Mucosa of rectum (tissue), 2 donors: ENCODE measurements around the gene KIF21B.

Experiments used
- H3K27ac ChIP-seq, 2 donors: one replicate each; pipeline ENCODE4 v1.7.0; 2013; ENCODE audit warnings: inconsistent platforms in 2 of 2, low read depth in 2 of 2, low read length in 2 of 2
- H3K27me3 ChIP-seq, 2 donors: one replicate each; pipeline ENCODE4 v1.7.0; 2013; ENCODE audit warnings: low read length in 2 of 2; ENCODE audit not compliant: control insufficient read depth in 2 of 2, insufficient read depth in 2 of 2
- H3K36me3 ChIP-seq, 2 donors: one replicate each; pipeline ENCODE4 v1.7.0; 2013; ENCODE audit warnings: low read length in 2 of 2; ENCODE audit not compliant: control insufficient read depth in 2 of 2, insufficient read depth in 2 of 2
- H3K4me1 ChIP-seq, 2 donors: one replicate each; pipeline ENCODE4 v1.7.0; 2013; ENCODE audit warnings: low read length in 2 of 2, mild to moderate bottlenecking in 1 of 2; ENCODE audit not compliant: control insufficient read depth in 2 of 2, insufficient read depth in 2 of 2
- H3K4me3 ChIP-seq, 2 donors: one replicate each; pipeline ENCODE4 v1.7.0; 2013; ENCODE audit warnings: low read length in 2 of 2
- H3K9ac ChIP-seq, 2 donors: one replicate each; pipeline ENCODE4 v1.7.0; 2013; ENCODE audit warnings: low read length in 2 of 2, low read depth in 1 of 2, mild to moderate bottlenecking in 1 of 2
- H3K9me3 ChIP-seq, 2 donors: one replicate each; pipeline ENCODE4 v1.7.0; 2013; ENCODE audit warnings: low read length in 2 of 2; ENCODE audit not compliant: control insufficient read depth in 2 of 2
- donor health status: healthy.
- donor health status: Normal muscosa, but diverticular disease.

The KIF21B gene

DNA sequence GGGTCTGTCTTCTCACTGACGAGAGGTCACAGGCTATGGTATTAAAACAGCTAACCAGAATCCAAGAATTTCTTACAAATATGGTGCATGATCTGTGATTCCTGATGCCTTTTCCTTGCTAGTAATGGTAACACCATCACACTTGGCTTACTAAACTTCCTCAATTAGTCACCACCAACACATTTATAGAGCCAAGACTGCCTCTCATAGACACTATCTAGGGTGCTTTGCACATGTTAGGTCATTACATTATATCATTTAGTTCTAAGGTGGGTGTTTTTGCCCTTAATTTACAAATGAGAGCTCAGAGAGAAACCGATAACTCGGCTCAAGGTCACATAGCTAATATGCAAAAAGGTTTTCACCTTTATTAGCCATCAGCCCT lies 8.7 kb downstream of the KIF21B start:
- H3K4me1 ChIP-seq = peaks cover 22 to 28% of the 10 kb centered on the region in 2 donors
- H3K36me3 ChIP-seq = no peaks in the 10 kb centered on the region
- no peak overlapping the region for H3K9ac ChIP-seq
- H3K27me3 ChIP-seq = no peaks in the 10 kb centered on the region
- H3K9me3 ChIP-seq = no peaks in the 10 kb centered on the region
- H3K27ac ChIP-seq = no peak overlapping the region
- H3K4me3 ChIP-seq = no peak overlapping the region

DNA sequence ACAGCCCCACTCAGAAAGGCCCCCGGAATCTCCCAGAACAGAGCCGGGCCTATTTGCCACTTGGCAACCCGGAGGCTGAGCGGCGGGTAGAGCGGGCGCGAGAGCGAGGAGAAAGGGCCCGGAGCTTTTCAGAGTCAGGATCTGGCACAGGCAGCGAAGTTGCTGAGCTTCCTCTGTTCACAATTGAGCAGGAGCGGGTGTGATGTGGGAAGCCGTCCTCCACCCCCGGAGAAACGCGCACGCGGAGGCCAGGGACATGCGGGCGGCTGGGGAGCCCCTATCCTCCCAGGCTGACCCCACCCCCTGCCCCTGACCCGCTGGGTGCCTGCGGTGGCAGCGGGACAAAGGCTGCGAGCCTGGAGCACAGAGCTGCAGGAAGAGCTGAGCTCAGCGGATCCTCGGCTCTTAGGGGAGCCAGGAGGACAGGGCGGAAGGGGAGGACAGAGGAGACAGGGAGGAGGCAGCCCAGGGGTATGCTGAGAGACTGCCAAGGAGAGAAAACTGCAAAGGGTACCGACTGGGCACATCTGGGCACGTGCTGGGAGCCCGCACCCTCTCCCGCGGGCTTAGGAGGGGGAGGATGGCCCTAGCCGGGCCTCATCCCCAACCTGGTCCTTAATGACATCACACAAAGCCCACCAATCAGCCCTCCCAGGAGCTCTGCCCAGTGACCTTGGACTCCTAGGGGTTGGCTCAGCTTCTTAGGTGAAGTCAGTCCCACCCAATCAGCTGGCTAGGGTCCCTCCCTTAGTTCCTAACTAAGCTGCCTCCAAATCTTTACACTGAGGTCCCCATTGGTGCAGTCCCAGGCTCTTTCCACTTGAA lies 9.3 kb downstream of the KIF21B start:
- Histone ChIP-seq H3K9me3 (no peaks in the 10 kb centered on the region), H3K27ac (no peak overlapping the region), H3K36me3 (no peaks in the 10 kb centered on the region), H3K4me1 (peaks cover 18 to 22% of the 10 kb centered on the region in 2 donors), H3K9ac (no peak overlapping the region), H3K27me3 (no peaks in the 10 kb centered on the region), H3K4me3 (no peak overlapping the region)

DNA sequence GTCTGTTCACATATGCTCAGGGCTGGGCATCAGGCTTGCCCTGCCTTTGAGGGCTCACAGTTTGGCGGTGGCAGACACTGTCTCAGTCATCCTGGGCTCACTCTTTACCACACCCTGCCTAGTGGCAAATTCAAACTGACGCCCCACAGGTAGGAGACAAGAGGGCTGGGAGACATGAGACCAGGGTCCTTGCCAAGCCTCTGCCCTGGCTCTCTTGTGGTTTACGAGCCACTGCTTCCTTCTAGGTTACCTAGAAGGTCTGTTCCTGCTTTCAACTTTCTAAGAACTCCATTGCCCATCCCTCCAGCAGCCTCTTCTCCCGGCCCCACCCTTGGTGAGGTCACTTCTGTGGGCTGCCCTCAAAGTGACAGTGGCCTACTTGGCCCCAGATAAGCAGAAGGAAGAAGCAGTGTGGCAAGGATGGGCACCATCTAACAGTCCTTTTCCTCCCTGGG lies 10.5 kb downstream of the KIF21B start:
- no peak overlapping the region for H3K4me3 ChIP-seq
- no peaks in the 10 kb centered on the region for H3K36me3 ChIP-seq
- H3K27ac ChIP-seq = no peak overlapping the region
- H3K9me3 ChIP-seq = no peaks in the 10 kb centered on the region
- no peak overlapping the region for H3K9ac ChIP-seq
- peaks cover 15 to 20% of the 10 kb centered on the region in 2 donors for H3K4me1 ChIP-seq
- H3K27me3 ChIP-seq = no peaks in the 10 kb centered on the region

DNA sequence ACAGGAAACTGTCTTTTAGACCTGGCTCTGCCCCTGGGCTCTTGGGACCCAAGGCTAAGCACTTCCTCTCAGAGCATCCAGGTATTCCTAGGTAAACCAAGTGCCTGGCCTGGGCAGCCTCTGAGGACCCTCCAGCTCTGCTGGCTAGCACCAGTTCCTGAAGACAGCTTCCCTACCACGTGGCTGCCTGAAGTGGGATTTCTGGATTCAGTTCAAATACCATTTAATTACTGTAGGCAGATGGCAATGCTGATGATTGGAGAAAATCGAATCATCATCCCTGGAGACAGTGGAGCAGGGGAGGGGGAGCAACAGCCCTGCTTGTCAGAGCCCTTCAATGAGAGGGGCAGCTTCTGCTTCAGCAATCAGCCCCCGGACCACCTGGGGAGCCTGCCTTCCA lies 11.9 kb downstream of the KIF21B start:
- Histone ChIP-seq H3K9ac (no peak overlapping the region), H3K4me3 (no peak overlapping the region), H3K27ac (no peak overlapping the region)

DNA sequence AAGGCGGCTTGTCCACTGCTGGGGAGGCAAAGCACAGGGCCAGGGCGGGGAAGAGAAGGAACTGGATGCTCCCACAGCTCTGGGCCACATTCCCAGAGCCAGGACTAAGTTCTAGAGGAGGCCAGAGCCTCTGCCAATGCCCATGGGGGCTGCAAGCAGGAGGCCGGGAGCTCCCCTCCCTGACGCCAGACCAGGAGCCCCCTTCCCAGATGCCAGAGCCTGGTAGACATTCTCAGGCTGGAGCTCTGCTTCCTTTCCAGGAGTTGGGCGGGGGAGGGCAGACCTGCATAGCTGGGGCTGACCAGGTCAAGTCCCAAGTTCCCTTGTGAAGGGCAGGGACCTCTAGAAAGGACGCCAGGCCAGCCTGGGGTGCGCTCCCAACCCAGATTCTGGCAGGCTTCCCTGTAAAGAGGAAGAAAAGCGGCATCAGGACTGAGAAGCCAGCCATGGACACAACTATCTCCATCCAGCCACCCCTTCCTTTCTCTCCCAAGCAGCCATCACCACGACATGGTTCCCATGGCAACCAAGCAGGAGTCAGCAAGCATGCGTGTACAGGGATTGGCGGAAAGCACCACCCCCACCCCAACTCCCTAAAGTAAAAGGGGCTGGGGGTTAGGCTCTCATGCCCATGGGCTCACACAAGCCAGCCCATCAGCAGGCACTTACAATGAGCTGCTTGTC lies 13.4 kb downstream of the KIF21B start:
- H3K27me3 ChIP-seq = no peaks in the 10 kb centered on the region
- H3K27ac ChIP-seq = no peak overlapping the region
- no peak overlapping the region for H3K4me3 ChIP-seq
- no peak overlapping the region for H3K9ac ChIP-seq
- peaks cover 0 to 2% of the 10 kb centered on the region in 2 donors for H3K4me1 ChIP-seq
- H3K9me3 ChIP-seq = no peaks in the 10 kb centered on the region
- peaks cover 0 to 2% of the 10 kb centered on the region in 2 donors for H3K36me3 ChIP-seq

More for the DNA sequence above, 11.9 kb downstream of the KIF21B start:
- Histone ChIP-seq H3K4me1 (peaks cover 14 to 16% of the 10 kb centered on the region in 2 donors), H3K27me3 (no peaks in the 10 kb centered on the region), H3K9me3 (no peaks in the 10 kb centered on the region), H3K36me3 (no peaks in the 10 kb centered on the region)

DNA sequence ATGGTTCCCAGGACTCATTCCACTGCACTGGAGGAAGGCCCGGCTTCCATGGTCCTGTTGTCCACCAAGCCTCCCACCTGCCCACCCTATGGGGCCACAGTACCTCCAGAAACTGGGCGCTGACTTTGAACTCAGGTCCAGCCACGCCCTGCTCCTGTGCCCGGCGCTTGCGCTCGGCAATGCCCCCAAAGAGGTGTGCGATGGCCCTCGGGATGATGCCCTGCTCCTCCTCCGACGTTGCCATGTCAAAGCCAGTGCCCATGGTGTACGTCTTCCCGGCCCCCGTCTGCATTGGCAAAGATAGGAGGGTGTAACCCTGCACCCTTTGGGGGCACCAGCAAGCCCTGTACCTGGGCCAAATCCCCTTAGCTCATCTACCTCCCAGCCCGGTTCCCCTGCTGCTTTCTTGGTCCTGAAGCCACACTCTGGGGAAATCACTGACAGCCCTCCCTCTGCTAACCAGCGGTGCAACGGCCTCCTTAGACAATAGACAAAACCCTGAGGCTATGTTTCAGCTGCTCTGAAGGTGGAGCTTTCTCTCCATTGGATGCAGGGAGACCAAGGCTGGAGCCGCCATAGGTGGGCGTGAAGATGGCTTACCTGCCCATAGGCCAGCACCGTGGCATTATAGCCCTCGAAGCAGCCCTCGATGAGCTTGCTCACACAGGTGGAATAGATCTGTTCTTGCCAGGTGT lies 14.7 kb downstream of the KIF21B start:
- H3K9me3 ChIP-seq = no peaks in the 10 kb centered on the region
- peaks cover 0 to 6% of the 10 kb centered on the region in 2 donors for H3K36me3 ChIP-seq
- no peak overlapping the region for H3K27ac ChIP-seq
- no peak overlapping the region for H3K9ac ChIP-seq
- no peaks in the 10 kb centered on the region for H3K27me3 ChIP-seq
- peaks cover 0 to 2% of the 10 kb centered on the region in 2 donors for H3K4me1 ChIP-seq
- H3K4me3 ChIP-seq = no peak overlapping the region

DNA sequence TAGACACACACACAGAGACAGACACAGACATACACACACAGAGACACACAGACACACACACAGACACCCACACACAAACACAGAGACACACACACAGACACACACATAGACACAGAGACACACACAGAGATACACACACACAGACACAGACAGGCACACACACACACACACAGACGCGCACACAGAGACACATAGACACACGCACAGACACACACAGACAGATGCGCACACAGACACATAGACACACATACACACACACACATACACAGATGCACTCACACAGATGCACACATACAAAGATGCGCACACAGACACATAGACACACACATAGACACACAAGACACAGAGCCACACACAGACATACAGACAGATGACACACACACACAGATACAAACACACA lies 16.0 kb downstream of the KIF21B start:
- no peak overlapping the region for H3K27ac ChIP-seq
- H3K27me3 ChIP-seq = no peaks in the 10 kb centered on the region
- H3K4me1 ChIP-seq = peaks cover 0 to 2% of the 10 kb centered on the region in 2 donors
- H3K9me3 ChIP-seq = no peaks in the 10 kb centered on the region
- no peak overlapping the region for H3K9ac ChIP-seq
- peaks cover 0 to 6% of the 10 kb centered on the region in 2 donors for H3K36me3 ChIP-seq
- H3K4me3 ChIP-seq = no peak overlapping the region

DNA sequence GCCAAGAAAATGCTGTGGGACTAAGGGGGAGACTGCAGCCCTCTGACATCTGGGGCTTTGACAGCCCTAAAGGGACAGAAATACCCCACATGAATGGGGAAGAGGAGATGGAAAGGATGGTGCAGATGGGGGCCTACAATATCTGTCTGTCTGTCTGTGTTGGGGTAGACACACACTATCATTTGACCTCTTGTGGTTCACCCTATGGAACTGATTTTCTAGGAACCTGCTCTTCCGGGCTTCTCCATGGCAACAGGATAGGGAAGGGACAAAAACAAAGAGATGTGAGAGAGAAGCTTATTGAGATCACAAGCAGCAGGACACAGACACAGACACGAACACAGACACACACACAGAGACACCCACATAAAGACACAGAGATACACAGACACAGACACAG lies 17.1 kb downstream of the KIF21B start:
- Histone ChIP-seq H3K4me3 (no peak overlapping the region), H3K27ac (no peak overlapping the region), H3K4me1 (peaks cover 4 to 6% of the 10 kb centered on the region in 2 donors), H3K9ac (no peak overlapping the region), H3K9me3 (no peaks in the 10 kb centered on the region), H3K36me3 (peaks cover 0 to 6% of the 10 kb centered on the region in 2 donors), H3K27me3 (no peaks in the 10 kb centered on the region)

DNA sequence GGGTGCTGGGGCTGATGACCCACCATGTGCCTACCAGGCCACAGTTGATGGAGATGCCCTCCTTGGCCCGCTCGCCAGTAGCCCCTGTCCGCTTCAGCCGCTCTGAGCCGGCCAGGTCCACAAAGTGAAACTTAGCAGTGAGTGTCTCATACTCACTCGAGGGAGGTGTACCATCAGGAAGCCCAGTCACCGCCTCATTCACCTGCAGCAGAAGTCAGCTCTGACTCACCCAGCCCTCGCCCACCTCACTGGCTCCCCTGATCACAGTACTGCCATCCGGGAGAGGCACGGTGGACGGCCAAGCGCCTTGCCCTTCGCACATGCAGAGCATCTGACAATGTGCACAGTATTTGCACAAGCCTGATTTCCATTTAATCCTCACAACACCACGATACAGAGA lies 18.8 kb downstream of the KIF21B start:
- Histone ChIP-seq H3K36me3 (peaks cover 0 to 9% of the 10 kb centered on the region in 2 donors), H3K4me1 (peaks cover 4 to 6% of the 10 kb centered on the region in 2 donors), H3K27ac (no peak overlapping the region), H3K9ac (no peak overlapping the region), H3K4me3 (no peak overlapping the region), H3K27me3 (no peaks in the 10 kb centered on the region), H3K9me3 (no peaks in the 10 kb centered on the region)

DNA sequence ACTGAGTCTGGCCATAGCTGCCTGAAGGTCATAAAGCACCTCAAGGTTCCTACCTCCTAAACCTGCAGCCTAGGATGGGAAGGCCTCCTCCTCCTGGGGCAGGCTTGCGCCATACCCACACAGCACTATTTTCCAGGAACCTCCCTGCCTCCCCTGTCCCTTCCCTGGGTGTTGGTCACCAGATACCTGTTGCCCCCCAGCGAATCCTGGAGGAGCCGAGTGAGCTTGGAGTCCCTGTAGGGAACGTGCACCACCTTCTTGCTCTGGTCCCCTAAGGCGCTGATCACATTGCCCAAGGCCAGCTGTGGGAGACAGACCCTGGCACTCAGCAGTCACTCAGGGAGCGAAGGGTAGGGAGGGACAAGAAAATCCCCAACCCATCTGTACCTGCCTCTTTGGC lies 19.4 kb downstream of the KIF21B start:
- no peak overlapping the region for H3K4me3 ChIP-seq

More for the DNA sequence above, 19.4 kb downstream of the KIF21B start:
- H3K27ac ChIP-seq = no peak overlapping the region
- no peaks in the 10 kb centered on the region for H3K27me3 ChIP-seq
- H3K9ac ChIP-seq = no peak overlapping the region
- peaks cover 4 to 6% of the 10 kb centered on the region in 2 donors for H3K4me1 ChIP-seq
- no peaks in the 10 kb centered on the region for H3K9me3 ChIP-seq
- H3K36me3 ChIP-seq = peaks cover 0 to 10% of the 10 kb centered on the region in 2 donors
